HG03432 (cell line): ENCODE measurements around the gene NANOS1.
A peak's percentile ranks its signal among the peaks of the same experiment; 100 is the strongest.

Experiments
- ATAC-seq: cut with Tn5 transposase; IDR thresholded peaks from one replicate; pipeline ENCODE4 v1.9.1; 2021; ENCODE audit warnings: mild to moderate bottlenecking, moderate library complexity; ENCODE audit not compliant: unreplicated experiment

The NANOS1 gene

GRCh38 chr10:119029613-119030420 is at the start of gene NANOS1:
Gene NANOS1 (plus strand): TSS chr10:119029714. CDS start chr10:119029802, 88 bp downstream.
- peak; percentile 23 for ATAC-seq

GRCh38 chr10:118980135-118980865 is 49.2 kb upstream of the NANOS1 start:
- no peak for ATAC-seq

DNA sequence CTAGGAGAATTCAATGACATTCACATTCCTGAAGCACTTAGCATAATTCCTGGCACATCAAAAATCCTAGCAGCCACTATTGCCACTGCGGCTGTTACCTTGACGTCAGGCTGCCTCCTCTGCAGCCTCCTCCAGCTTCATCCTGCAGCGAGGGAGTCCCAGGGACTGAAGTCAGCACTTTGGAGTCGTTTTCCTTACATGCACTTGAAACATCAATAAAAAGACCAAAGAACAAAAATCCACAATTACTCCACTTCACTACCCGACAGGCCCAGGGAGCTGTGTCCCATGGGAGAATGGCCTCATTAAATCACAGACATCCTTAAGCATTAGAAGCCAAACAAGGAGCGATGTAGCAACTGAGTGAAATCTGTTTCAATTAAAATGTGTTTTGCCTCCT is 48.6 kb upstream of the NANOS1 start:
- no peak for ATAC-seq

DNA sequence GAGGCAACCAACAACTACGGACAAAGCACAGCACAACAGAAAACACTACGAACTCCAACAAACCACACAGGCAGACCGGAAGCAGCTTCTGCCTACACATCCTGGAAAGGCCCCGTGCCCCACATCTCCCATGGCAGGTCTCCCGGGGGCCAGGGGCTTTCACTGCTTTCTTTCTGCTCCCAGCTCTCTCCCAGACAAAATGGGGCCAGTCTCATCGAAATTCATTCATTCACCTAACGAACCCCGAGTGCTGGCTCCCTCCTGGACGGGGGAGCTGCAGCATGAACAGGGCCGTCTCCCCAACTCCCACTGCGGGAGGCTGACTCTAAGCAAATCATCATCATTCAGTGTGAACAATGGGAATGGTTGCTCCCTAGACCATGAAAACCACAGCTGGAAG is 47.6 kb upstream of the NANOS1 start:
- ATAC-seq, result no peak

DNA sequence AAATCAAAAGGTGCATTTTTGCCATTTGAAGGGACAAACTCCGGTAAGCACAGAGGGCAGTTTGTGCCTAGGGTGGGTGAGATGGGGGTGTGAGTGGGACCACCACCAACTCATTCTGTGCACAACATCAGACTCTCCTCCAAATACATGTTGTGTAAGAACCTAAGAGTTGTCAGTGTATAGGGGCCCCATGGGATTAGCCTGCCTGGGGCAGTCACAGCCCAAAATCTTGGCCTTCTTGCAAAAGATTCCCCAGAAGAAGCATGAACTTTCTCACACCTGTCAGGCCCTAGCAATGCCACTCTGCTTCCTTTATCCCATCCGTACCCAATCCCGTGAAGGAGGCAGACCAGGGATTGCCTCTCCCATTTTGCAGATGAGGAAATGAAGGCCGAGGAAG is 47.1 kb upstream of the NANOS1 start:
- ATAC-seq, result no peak

GRCh38 chr10:118983263-118983662 is 46.3 kb upstream of the NANOS1 start:
- ATAC-seq, result no peak

- ATAC-seq, result no peak
Measured at GRCh38 chr10:118985576-118985975, 43.9 kb upstream of the NANOS1 start.

GRCh38 chr10:118986815-118987790 is 42.4 kb upstream of the NANOS1 start:
- ATAC-seq, result peak; percentile 87

- ATAC-seq, result no peak
Measured at GRCh38 chr10:118990326-118990725, 39.2 kb upstream of the NANOS1 start.

DNA sequence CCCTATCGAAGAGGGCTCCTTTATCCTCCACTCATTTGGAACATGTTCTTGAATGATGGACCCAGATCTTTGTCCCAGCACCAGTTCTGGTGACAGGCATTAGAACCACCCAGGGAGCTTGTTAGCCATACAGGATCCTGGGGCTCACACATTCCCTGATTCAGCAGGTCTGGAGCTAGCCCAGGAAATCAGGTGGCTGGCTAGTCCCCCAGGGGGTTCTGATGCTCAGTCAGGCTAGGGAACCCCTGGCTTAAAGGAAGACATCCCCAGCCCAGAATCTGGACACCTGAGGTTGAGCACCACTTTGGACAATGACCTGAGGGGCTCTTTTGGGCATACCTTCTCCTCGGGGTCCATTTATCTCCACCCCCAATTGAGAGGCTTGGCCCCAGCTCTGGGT is 37.0 kb upstream of the NANOS1 start:
- no peak for ATAC-seq

DNA sequence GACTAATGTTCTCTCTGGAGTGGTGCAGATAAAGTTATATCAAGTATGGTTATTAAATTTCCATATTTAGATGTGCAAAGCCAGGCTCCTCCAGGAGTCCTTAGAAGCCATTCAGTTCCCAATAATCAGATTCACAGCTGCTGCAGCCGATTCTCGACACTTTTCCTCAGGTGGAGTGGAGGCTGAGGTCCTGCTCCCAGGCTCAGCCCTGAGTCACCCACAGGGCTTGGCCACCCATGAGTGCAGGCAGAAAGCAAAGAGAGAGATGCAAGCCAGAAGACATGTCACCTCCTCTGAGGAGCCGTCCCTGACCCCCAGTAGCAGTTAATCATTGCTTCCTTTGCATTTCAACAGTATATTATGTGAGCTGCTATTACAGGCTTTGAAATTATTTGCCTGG is 36.3 kb upstream of the NANOS1 start:
- no peak for ATAC-seq

- no peak for ATAC-seq
Measured at GRCh38 chr10:118994321-118994720, 35.2 kb upstream of the NANOS1 start.

- no peak for ATAC-seq
Measured at GRCh38 chr10:118995739-118996138, 33.8 kb upstream of the NANOS1 start.

DNA sequence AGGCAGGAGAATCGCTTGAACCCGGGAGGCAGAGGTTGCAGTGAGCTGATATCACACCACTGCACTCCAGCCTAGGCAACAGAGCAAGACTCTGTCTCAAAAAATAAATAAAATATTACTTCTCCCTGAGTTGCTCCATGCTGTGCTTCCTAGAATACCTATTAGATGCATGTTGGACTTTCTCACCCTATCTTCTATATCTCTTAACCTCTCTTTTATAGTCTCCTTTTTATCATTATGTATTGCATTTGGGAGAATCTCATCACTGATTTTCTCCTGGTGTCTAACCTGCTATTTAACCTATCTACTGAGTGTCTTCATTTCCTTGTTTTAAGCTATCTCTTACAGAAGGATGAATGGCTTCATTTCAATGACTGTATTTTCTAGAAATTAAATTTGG is 32.1 kb upstream of the NANOS1 start:
- ATAC-seq, result no peak

DNA sequence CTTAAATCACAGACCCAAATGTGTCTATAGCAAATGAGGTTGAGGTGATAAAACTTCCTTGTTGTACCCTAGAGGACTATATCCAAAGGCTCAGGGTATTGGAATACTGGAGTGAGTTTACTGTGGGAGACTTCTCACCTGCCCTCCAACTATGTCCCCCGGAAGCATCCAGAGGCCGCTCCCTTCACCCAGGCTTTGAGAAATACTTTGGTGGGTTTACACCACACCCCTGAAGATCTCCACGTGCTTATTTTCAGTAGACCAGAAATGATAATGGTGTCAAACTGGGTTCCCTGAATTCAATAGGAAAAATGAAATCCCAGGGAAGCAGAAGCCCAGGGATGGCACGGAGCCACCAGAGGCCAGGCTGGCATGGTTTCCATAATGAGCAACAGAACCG is 31.3 kb upstream of the NANOS1 start:
- no peak for ATAC-seq

DNA sequence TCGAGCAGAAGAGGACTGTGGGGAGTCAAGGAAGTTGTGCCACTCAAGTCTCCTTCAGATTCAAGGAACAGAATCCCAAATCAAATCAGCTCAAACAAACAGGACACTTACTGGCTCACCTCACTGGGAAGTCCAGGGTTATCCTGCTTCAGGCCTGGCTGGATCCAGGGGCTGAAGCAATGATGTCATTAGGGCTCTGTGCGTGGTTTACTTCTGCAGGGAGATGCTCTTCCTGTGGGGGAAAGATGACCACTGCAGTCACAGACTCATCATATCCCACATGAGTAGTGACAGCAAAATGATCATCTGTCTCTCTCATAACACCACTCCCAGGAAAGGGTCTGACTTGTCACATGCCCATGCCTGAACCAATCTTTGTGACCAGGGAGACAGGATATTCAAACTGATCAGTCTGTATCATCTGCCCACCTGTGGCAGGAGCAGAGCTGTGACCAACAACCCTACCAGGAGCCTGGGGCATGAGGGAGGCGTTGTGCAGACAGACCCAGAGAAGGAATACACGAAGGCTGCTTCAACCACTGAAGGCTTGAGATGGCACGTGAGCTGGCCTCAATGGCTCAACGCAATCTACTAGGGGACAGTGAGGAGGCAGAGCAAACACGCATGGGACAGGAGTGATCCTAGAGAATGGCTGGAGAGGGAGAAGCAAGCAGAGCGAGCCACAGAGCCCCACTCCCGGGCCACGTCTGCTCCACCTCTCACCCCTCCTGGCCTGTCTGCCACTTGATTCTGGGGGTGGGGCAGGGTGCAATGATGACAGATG is 27.6 kb upstream of the NANOS1 start:
- no peak for ATAC-seq

DNA sequence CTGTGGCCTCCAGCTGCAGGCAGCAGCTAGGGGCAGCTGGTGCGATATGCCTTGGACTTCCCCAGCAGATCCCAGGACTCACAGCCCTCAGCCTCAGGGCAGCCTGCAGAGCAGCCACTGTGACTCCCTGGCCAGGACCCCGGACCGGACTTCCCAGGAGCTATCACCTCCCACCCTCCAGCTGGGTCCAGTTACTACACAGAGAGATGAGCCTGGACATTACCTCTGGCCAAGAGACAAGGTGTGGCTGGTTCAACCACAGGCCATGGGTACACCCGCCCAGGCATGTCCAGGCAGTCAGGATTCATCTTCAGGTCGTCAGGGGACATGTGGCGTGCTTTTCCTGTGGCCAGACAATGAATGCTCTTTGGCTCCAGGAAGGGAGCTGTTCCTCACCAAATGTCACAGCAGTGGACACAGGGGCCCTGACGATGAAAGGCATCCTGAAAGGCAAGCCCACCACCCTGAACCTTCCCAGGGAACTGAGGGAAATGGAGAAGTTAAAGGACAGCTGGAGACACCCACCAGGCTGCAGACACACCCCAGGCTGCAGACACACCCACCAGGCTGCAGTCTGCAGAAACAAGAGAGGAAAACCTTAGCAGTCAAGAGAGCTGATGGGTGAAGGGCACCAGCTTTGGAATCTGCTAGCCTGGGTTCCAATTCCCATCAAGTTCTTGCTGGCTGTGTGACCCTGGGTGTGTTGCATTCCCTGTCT is 25.8 kb upstream of the NANOS1 start:
- no peak for ATAC-seq

- ATAC-seq, result no peak
Measured at GRCh38 chr10:119005362-119006043, 24.0 kb upstream of the NANOS1 start.
